Caco-2 (cell line): ENCODE results near the gene IQGAP3. TPM values are rescaled to one million over a fixed set of nuclear protein-coding genes. Genes with fewer than 3 reads are reported as not detected.

Experiments
- BruUV-seq: library from RNA; stranded (reverse); fragments of 400-500 nt; replicated peaks from 2 replicates; lab custom pipeline; 2021; lab: Mats Ljungman, UMichigan
- CTCF ChIA-PET: fragments of 300-600 bp; sonication (Branson Sonifier 250); formaldehyde crosslinking; loops from one replicate; lab custom pipeline; 2022; ENCODE audit warnings: antibody characterized with exemption; lab: Charles Lee
- POLR2A ChIA-PET: fragments of 300-600 bp; sonication (Branson Sonifier 250); formaldehyde crosslinking; loops from one replicate; lab custom pipeline; 2022; ENCODE audit warnings: antibody characterized with exemption; lab: Charles Lee
- DNase-seq, 2 experiments: peaks; one replicate each; pipeline versions ENCODE4 v3.0.0 to v3.0.0-alpha.2; 2020 to 2022
- H3K27me3 ChIP-seq: replicated peaks from 2 replicates; pipeline ENCODE4 v1.6.0; 2011; ENCODE audit warnings: low read length; ENCODE audit not compliant: control insufficient read depth, insufficient read depth
- H3K36me3 ChIP-seq: 2 replicates; pipeline ENCODE4 v1.5.1; 2011; ENCODE audit warnings: low read length; ENCODE audit not compliant: control insufficient read depth, insufficient read depth
- H3K4me1 ChIP-seq: fragments of 250-450 bp; sonication (Bioruptor Pico); 2 replicates; pipeline ENCODE4 v1.5.1; 2020; ENCODE audit warnings: mild to moderate bottlenecking
- H3K4me3 ChIP-seq: 2 replicates; pipeline ENCODE4 v1.5.1; 2011; ENCODE audit warnings: low read depth, mild to moderate bottlenecking, control low read depth, low read length
- H3K9me3 ChIP-seq: fragments of 250-450 bp; sonication (Bioruptor Pico); 2 replicates; pipeline ENCODE4 v1.5.1; 2020; ENCODE audit warnings: mild to moderate bottlenecking, moderate library complexity
- H3K27ac Mint-ChIP-seq: one replicate; pipeline ENCODE4 v1.8.0; 2022; ENCODE audit warnings: mixed read lengths; ENCODE audit not compliant: unreplicated experiment
- H3K27me3 Mint-ChIP-seq: one replicate; pipeline ENCODE4 v1.8.0; 2022; ENCODE audit warnings: mixed read lengths; ENCODE audit not compliant: insufficient read depth, unreplicated experiment
- H3K36me3 Mint-ChIP-seq: one replicate; pipeline ENCODE4 v1.8.0; 2022; ENCODE audit warnings: mild to moderate bottlenecking, mixed read lengths; ENCODE audit not compliant: insufficient read depth, unreplicated experiment
- H3K4me1 Mint-ChIP-seq: one replicate; pipeline ENCODE4 v1.8.0; 2022; ENCODE audit warnings: low read depth, mixed read lengths; ENCODE audit not compliant: unreplicated experiment
- H3K4me3 Mint-ChIP-seq: one replicate; pipeline ENCODE4 v1.8.0; 2022; ENCODE audit warnings: mild to moderate bottlenecking, moderate library complexity, mixed read lengths; ENCODE audit not compliant: unreplicated experiment
- H3K9me3 Mint-ChIP-seq: one replicate; pipeline ENCODE4 v1.8.0; 2022; ENCODE audit warnings: mixed read lengths; ENCODE audit not compliant: unreplicated experiment
- CTCF ChIP-seq, 2 experiments: fragments of 200-600 bp in 1 of 2; IDR thresholded peaks; 1 replicate in 1 of 2; 2 replicates in 1 of 2; pipeline versions ENCODE4 v1.5.1 to v1.8.0; 2011 to 2022; ENCODE audit warnings: antibody characterized with exemption in 1 of 2, control low read depth in 1 of 2, inconsistent platforms in 1 of 2, low read depth in 1 of 2, low read length in 1 of 2, mild to moderate bottlenecking in 1 of 2, moderate library complexity in 1 of 2; ENCODE audit not compliant: insufficient read depth in 1 of 2, severe bottlenecking in 1 of 2, unreplicated experiment in 1 of 2
- intact Hi-C: fragments of 100-400 bp; cut with micrococcal nuclease; formaldehyde crosslinking; loops from one replicate; pipeline ENCODE4 v1.10.0; 2022; ENCODE audit not compliant: unreplicated experiment
- total RNA-seq: library from RNA; stranded (reverse); gene quantifications from 2 replicates; pipeline ENCODE4 v1.2.3, GENCODE V29; 2022

The IQGAP3 gene
- total RNA-seq, 1 experiment from 2014 or later = 37.6 TPM

GRCh38 chr1:156502391-156502893 is 69.9 kb downstream of the IQGAP3 start:
- no peak for DNase-seq
- H3K27me3 ChIP-seq = no peaks in the 10 kb centered on the region
- Mint-ChIP-seq H3K27me3 (no peaks in the 10 kb centered on the region), H3K36me3 (peaks cover 14% of the 10 kb centered on the region), H3K9me3 (no peaks in the 10 kb centered on the region), H3K4me1 (peaks cover 33% of the 10 kb centered on the region), H3K4me3 (peak overlapping the region; percentile 89), H3K27ac (peak overlapping the region; percentile 94)
- ChIA-PET CTCF (interaction anchor here (1.3 to 6.9 kb wide), 2 partner anchors 45 to 117 kb away, joined by 4 to 87 read pairs; no protein-coding TSS in a partner anchor), POLR2A (interaction anchor here (1.8 kb wide), 1 partner anchor 45 kb away, joined by 19 read pairs; no protein-coding TSS in a partner anchor)
- H3K36me3 ChIP-seq = no peaks in the 10 kb centered on the region
- H3K4me3 ChIP-seq = peak overlapping the region; percentile 19; the same call in 1 of the 2 replicates
- intact Hi-C loops = loop anchor here (10.0 kb wide), 1 partner anchor 102 kb away; the partner anchor contains the start of gene GPATCH4
- H3K4me1 ChIP-seq = peaks cover 49% of the 10 kb centered on the region
- no TSS peak for BruUV-seq
- no peak for TF ChIP-seq CTCF (IDR thresholded peaks at IDR 0.05; ENCODE audit: insufficient read depth in 1 of 2, low read depth in 1 of 2, low read length in 1 of 2, severe bottlenecking in 1 of 2, unreplicated experiment in 1 of 2)
- no peaks in the 10 kb centered on the region for H3K9me3 ChIP-seq

DNA sequence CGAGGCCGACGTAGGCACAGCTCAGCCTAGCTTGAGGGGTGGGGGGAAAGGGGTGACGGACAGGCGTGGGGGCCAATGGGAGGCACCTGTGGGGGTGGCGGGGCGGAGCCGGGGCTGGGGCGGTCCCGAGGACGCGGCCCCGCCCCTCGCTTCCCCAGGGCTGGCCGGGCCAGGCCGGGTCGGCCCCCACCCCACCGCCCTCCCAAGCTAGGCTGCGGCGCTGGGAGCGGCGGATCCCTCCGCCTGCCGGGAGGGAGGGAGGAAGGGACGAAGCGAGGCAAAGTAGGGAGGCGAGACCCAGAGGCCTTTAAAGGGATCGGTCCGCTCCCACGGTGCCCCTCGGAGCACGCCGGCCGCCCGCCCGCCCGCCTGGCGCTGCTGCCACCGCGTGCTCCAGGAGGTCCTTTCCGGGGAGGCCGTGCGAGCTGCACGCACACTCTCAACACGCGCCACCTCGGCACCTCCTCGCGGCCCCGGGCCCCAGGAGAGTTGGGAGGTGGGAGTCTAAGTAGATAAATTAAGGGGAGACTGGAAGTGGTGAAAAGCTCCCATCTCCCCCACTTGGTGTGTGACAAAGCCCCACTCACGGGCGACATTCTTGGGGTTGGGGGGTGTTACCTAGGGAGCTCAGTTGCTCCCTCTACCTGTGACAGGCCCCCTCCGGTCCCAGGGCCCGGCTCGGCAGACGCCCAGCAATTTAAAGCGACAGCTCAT is 71.4 kb downstream of the IQGAP3 start:
- ChIA-PET CTCF (interaction anchor here (0.6 to 6.9 kb wide), 19 partner anchors 10 to 435 kb away, joined by 3 to 87 read pairs (median 3); partner anchors contain the start of gene SLC25A44), POLR2A (interaction anchor here (0.5 to 1.9 kb wide), 20 partner anchors 9 to 1251 kb away, joined by 3 to 92 read pairs (median 6); partner anchors contain the start of genes ISG20L2, METTL25B, NAXE and PMF1)
- peaks cover 33% of the 10 kb centered on the region for H3K4me1 Mint-ChIP-seq
- H3K27me3 Mint-ChIP-seq = no peaks in the 10 kb centered on the region
- Histone ChIP-seq H3K4me3 (peak overlapping the region; percentile 93), H3K36me3 (no peaks in the 10 kb centered on the region), H3K27me3 (no peaks in the 10 kb centered on the region), H3K4me1 (peaks cover 48% of the 10 kb centered on the region), H3K9me3 (no peaks in the 10 kb centered on the region)
- peak; percentile 94 for DNase-seq
- peak overlapping the region; percentile 89 for H3K4me3 Mint-ChIP-seq
- H3K27ac Mint-ChIP-seq = peak overlapping the region; percentile 94
- peaks cover 14% of the 10 kb centered on the region for H3K36me3 Mint-ChIP-seq
- TF ChIP-seq CTCF (IDR thresholded peaks at IDR 0.05; ENCODE audit: insufficient read depth in 1 of 2, low read depth in 1 of 2, low read length in 1 of 2, severe bottlenecking in 1 of 2, unreplicated experiment in 1 of 2) = peak; percentile 62 to 77
- TSS peak; percentile 47 for BruUV-seq
- intact Hi-C loops = loop anchor here (10.0 kb wide), 1 partner anchor 104 kb away; the partner anchor contains the start of gene GPATCH4
- no peaks in the 10 kb centered on the region for H3K9me3 Mint-ChIP-seq

DNA sequence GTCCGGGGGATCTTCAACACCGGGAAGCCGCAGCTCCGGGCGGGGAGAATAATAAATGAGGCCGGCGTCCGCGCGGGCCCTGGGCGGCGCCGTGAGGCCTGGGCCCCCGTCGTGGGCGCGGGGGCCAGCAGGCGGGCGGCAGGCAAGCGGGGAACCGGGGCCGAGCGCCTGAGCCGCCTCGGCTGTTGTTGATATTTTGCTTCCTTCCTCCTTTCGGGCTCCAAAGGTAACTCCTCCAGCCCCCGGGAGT is 71.9 kb downstream of the IQGAP3 start, which contains the start of gene MEF2D:
MEF2D (minus strand) TSS at position 233 of the 250 bp plus-strand sequence. CDS start 17,483 bp downstream, outside the sequence.
- H3K27me3 Mint-ChIP-seq = no peaks in the 10 kb centered on the region
- H3K27ac Mint-ChIP-seq = peak within 1 kb of the TSS; percentile 94
- ChIA-PET CTCF (interaction anchor here (0.6 to 6.9 kb wide), 8 partner anchors 9 to 307 kb away, joined by 3 to 87 read pairs (median 4); partner anchors contain the start of gene SLC25A44), POLR2A (interaction anchor here (0.6 to 1.9 kb wide), 14 partner anchors 15 to 1251 kb away, joined by 3 to 92 read pairs (median 6); partner anchors contain the start of genes NAXE and SMG5)
- no peaks in the 10 kb centered on the region for H3K27me3 ChIP-seq
- BruUV-seq = no TSS peak
- peaks cover 31% of the 10 kb centered on the region for H3K4me1 Mint-ChIP-seq
- H3K36me3 ChIP-seq = no peaks in the 10 kb centered on the region
- H3K4me3 Mint-ChIP-seq = peak within 1 kb of the TSS; percentile 89
- H3K9me3 Mint-ChIP-seq = no peaks in the 10 kb centered on the region
- peaks cover 12% of the 10 kb centered on the region for H3K36me3 Mint-ChIP-seq
- peaks cover 43% of the 10 kb centered on the region for H3K4me1 ChIP-seq
- TF ChIP-seq CTCF (IDR thresholded peaks at IDR 0.05; ENCODE audit: insufficient read depth in 1 of 2, low read depth in 1 of 2, low read length in 1 of 2, severe bottlenecking in 1 of 2, unreplicated experiment in 1 of 2) = no peak
- intact Hi-C loops = loop anchor here (10.0 kb wide), 1 partner anchor 104 kb away; the partner anchor contains the start of gene GPATCH4
- peak within 1 kb of the TSS; percentile 93 for H3K4me3 ChIP-seq
- no peaks in the 10 kb centered on the region for H3K9me3 ChIP-seq
- DNase-seq = no peak
